ENCODE results near the gene TEKT3. TPM values are rescaled to one million over a fixed set of nuclear protein-coding genes. Genes with fewer than 3 reads are reported as not detected.

The TEKT3 gene
- total RNA-seq, 4 donors from 2014 or later, result 0.41 to 0.48 TPM; not detected in 2

DNA sequence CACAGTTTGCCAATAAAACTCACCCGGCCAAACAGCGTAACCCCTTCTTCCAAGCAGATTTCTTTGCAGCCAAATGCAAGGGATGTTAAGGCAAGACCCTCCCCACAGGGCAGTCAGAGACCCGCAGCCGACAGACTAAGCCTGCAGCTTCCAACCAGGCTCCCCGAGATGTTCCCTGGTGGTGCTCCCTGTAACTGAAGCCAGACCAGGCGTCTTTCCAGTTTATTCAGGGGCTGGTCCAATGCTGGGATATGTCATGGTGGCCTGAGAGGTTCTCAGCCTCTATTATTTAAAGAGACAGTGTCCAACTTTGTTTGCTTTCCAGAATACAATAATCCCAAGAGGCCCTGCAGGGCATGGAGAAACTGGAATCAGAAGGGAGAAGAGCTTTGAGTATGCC is 76.3 kb downstream of the TEKT3 start, which contains the start of gene PMP22:
Gene PMP22 (minus strand): TSS at position 196 of the 400 bp plus-strand sequence. CDS start 4,599 bp downstream, outside the sequence.
- peaks cover 8% of the 10 kb centered on the region for H3K27me3 ChIP-seq
- H3K9me3 ChIP-seq, result no peaks in the 10 kb centered on the region
- H3K4me1 ChIP-seq, result peaks cover 15 to 48% (median 38%) of the 10 kb centered on the region in 4 donors
- in situ Hi-C loops (cut with MboI; ENCODE audit: low pct_ligation_motif_present in 1 of 4, low pct_unique_long_range_greater_than_20kb in 1 of 4, low sequenced_read_pairs in 3 of 4) (loop anchor here in 2 of 4 donors (10.0 to 25.0 kb wide), 3 partner anchors 90 to 240 kb away; no protein-coding TSS in a partner anchor), intact Hi-C loops (cut with DNase I; ENCODE audit: low total_unique reads) (no loop called here)
- H3K36me3 ChIP-seq, result no peaks in the 10 kb centered on the region
- peak within 1 kb of the TSS; percentile 92 to 97 (median 94) for H3K27ac ChIP-seq
- 25% methylated on average over 6 of the region's 6 CpGs; no CpG with 5 or more reads in 1 of the 2 donors for WGBS, 2 donors (ENCODE audit: low coverage in 1 of 2)
- H3K4me3 ChIP-seq, result peak within 1 kb of the TSS in 3 of 4 donors; percentile 21 to 67 (median 53)
- DNase-seq, result peak; percentile 24
- TF ChIP-seq POLR2AphosphoS5 (IDR thresholded peaks at IDR 0.05) (peak; percentile 6 to 83 (median 44)), EP300 (IDR thresholded peaks at IDR 0.05; ENCODE audit: low read depth) (no peak), POLR2A (IDR thresholded peaks at IDR 0.05) (peak; percentile 27)
- TF ChIP-seq, protein P1, sequence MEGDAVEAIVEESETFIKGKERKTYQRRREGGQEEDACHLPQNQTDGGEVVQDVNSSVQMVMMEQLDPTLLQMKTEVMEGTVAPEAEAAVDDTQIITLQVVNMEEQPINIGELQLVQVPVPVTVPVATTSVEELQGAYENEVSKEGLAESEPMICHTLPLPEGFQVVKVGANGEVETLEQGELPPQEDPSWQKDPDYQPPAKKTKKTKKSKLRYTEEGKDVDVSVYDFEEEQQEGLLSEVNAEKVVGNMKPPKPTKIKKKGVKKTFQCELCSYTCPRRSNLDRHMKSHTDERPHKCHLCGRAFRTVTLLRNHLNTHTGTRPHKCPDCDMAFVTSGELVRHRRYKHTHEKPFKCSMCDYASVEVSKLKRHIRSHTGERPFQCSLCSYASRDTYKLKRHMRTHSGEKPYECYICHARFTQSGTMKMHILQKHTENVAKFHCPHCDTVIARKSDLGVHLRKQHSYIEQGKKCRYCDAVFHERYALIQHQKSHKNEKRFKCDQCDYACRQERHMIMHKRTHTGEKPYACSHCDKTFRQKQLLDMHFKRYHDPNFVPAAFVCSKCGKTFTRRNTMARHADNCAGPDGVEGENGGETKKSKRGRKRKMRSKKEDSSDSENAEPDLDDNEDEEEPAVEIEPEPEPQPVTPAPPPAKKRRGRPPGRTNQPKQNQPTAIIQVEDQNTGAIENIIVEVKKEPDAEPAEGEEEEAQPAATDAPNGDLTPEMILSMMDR (IDR thresholded peaks at IDR 0.05), result peak in 1 of 5 experiments; percentile 36

DNA sequence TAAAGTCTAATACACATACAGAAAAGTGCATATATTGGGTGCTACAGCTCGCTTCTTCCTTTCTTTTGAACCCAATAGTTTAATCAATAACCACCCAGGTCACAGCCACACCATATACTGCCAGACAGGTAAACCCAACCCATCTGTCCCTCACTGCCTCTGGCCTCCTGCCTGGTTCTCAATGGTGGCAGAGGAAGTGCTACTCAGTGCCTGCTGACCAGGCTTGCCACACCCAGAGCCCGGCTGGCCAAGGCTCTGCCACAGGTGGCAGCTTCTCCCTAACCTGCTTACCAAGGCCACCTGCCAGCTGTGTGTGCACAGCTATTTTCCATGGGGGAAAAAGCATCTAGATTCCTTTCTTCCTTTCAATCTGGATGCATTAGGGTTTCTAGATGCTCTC is 76.9 kb downstream of the TEKT3 start:
- DNase-seq, result peak; percentile 83
- Histone ChIP-seq H3K4me3 (peak overlapping the region in 3 of 4 donors; percentile 21 to 67 (median 53)), H3K9me3 (no peaks in the 10 kb centered on the region), H3K36me3 (no peaks in the 10 kb centered on the region), H3K27ac (peak overlapping the region; percentile 92 to 97 (median 94)), H3K4me1 (peaks cover 15 to 54% (median 41%) of the 10 kb centered on the region in 4 donors), H3K27me3 (peaks cover 8% of the 10 kb centered on the region)
- in situ Hi-C loops (cut with MboI; ENCODE audit: low pct_ligation_motif_present in 1 of 4, low pct_unique_long_range_greater_than_20kb in 1 of 4, low sequenced_read_pairs in 3 of 4) (loop anchor here in 3 of 4 donors (5.0 to 25.0 kb wide), 4 partner anchors 90 to 240 kb away; no protein-coding TSS in a partner anchor), intact Hi-C loops (cut with DNase I; ENCODE audit: low total_unique reads) (loop anchor here (5.0 kb wide), 2 partner anchors 43 to 88 kb away; no protein-coding TSS in a partner anchor)
- TF ChIP-seq EP300 (IDR thresholded peaks at IDR 0.05; ENCODE audit: low read depth), result no peak
- TF ChIP-seq POLR2AphosphoS5 (IDR thresholded peaks at IDR 0.05), result peak; percentile 46 to 63 (median 61)
- TF ChIP-seq POLR2A (IDR thresholded peaks at IDR 0.05), result no peak
- TF ChIP-seq, protein P1 (IDR thresholded peaks at IDR 0.05), result no peak
- WGBS, 2 donors (ENCODE audit: low coverage in 1 of 2), result 42% methylated on average over 2 of the region's 2 CpGs; no CpG with 5 or more reads in 1 of the 2 donors

DNA sequence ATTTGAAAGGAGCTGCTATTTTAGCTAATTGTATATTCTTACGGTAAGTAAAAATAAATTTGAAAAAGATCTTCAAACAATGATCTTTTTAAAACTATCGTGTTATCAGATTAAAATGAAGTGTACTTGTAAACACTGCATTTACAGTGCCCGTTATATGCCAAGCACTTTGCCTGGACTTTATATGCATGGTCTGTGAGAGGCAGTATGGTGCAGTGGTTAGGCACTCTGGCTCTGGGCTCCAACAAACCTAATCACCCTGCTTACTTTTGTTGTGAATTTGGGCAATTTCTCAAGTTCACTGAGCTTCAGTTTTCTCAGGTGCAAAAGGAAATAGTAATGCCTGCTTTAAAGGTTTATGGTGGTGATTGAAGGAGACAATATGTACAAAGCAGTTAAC is 77.7 kb downstream of the TEKT3 start:
- H3K4me1 ChIP-seq, result peaks cover 15 to 63% (median 50%) of the 10 kb centered on the region in 4 donors
- no peak for DNase-seq
- intact Hi-C loops (cut with DNase I; ENCODE audit: low total_unique reads) (loop anchor here (5.0 kb wide), 2 partner anchors 44 to 89 kb away; no protein-coding TSS in a partner anchor), in situ Hi-C loops (cut with MboI; ENCODE audit: low pct_ligation_motif_present in 1 of 4, low pct_unique_long_range_greater_than_20kb in 1 of 4, low sequenced_read_pairs in 3 of 4) (loop anchor here in 3 of 4 donors (5.0 to 25.0 kb wide), 4 partner anchors 91 to 241 kb away; no protein-coding TSS in a partner anchor)
- WGBS, 2 donors (ENCODE audit: low coverage in 1 of 2), result 15 to 31% methylated on average over 2 to 3 of the region's 3 CpGs
- H3K27me3 ChIP-seq, result peaks cover 8% of the 10 kb centered on the region
- no peaks in the 10 kb centered on the region for H3K36me3 ChIP-seq
- peak overlapping the region in 3 of 4 donors; percentile 47 to 67 (median 53) for H3K4me3 ChIP-seq
- peak overlapping the region; percentile 92 to 97 (median 94) for H3K27ac ChIP-seq
- H3K9me3 ChIP-seq, result no peaks in the 10 kb centered on the region
- TF ChIP-seq POLR2AphosphoS5 (IDR thresholded peaks at IDR 0.05) (no peak), POLR2A (IDR thresholded peaks at IDR 0.05) (no peak), EP300 (IDR thresholded peaks at IDR 0.05; ENCODE audit: low read depth) (no peak)
- TF ChIP-seq, protein P1 (IDR thresholded peaks at IDR 0.05), result no peak

DNA sequence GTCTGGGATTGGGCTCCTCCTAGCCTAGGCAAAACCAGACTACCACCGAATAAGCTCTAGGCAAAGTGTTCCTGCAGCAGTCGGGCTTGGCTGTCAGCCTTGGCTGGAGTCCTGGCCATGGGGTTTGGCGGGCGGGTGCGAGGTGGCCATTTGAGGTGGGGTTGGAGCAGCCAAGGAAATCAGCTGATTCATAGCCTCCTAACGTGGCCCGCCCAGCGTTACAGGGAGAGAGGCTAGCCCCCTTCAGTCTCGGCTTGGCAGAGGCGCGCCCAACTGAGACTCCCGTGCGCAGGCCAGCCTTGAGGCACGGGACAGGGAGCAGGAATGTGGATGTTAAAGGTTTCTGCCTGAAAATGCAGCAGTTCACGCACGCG is 78.2 kb downstream of the TEKT3 start:
- peak overlapping the region; percentile 47 to 67 (median 51) for H3K4me3 ChIP-seq
- peak overlapping the region; percentile 92 to 97 (median 94) for H3K27ac ChIP-seq
- H3K36me3 ChIP-seq, result no peaks in the 10 kb centered on the region
- no peaks in the 10 kb centered on the region for H3K9me3 ChIP-seq
- peak; percentile 77 for DNase-seq
- TF ChIP-seq, protein P1 (IDR thresholded peaks at IDR 0.05), result no peak
- TF ChIP-seq EP300 (IDR thresholded peaks at IDR 0.05; ENCODE audit: low read depth) (peak; percentile 5), POLR2AphosphoS5 (IDR thresholded peaks at IDR 0.05) (peak; percentile 66 to 89 (median 85))
- peaks cover 8% of the 10 kb centered on the region for H3K27me3 ChIP-seq
- intact Hi-C loops (cut with DNase I; ENCODE audit: low total_unique reads) (loop anchor here (5.0 kb wide), 2 partner anchors 44 to 89 kb away; no protein-coding TSS in a partner anchor), in situ Hi-C loops (cut with MboI; ENCODE audit: low pct_ligation_motif_present in 1 of 4, low pct_unique_long_range_greater_than_20kb in 1 of 4, low sequenced_read_pairs in 3 of 4) (loop anchor here in 3 of 4 donors (5.0 to 25.0 kb wide), 4 partner anchors 92 to 242 kb away; no protein-coding TSS in a partner anchor)
- WGBS, 2 donors (ENCODE audit: low coverage in 1 of 2), result 7% methylated on average over 15 of the region's 17 CpGs; no CpG with 5 or more reads in 1 of the 2 donors
- H3K4me1 ChIP-seq, result peaks cover 19 to 67% (median 55%) of the 10 kb centered on the region in 4 donors
